Limb (tissue), 2 donors: ENCODE measurements around the gene MACROD1.
"Not testable (repeated sequence)": the region's sequence is repeated elsewhere in the genome, so short reads cannot be mapped to it uniquely, and the experiment has no call there.

Source experiments
- DNase-seq, 2 donors: peaks; one replicate each; pipeline ENCODE4 v3.0.0-alpha.2; 2016; ENCODE audit errors: extremely low spot score in 2 of 2

MACROD1 gene

GRCh38 chr11:64058494-64058893 lies 107.4 kb downstream of the MACROD1 start:
- DNase-seq: no peak

DNA sequence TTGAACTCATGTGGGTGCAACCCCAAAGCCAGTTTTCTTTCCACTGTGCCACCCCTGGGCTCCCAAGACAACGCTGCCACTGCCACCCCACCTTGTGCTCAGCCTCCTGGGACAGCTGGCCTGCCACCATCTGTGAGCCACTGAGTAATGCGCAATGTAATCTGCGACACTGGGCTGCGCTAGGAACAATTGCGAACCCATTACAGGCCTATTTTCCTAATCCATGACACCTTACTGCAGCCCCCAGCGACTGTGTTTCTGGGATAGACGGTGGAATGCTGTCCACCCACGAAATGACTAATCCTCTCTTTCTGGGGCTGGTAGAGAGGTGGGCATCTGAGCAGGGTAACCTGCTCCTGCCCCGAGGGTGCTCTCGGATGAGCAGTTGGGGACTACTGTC lies 108.0 kb downstream of the MACROD1 start:
- DNase-seq: no peak

DNA sequence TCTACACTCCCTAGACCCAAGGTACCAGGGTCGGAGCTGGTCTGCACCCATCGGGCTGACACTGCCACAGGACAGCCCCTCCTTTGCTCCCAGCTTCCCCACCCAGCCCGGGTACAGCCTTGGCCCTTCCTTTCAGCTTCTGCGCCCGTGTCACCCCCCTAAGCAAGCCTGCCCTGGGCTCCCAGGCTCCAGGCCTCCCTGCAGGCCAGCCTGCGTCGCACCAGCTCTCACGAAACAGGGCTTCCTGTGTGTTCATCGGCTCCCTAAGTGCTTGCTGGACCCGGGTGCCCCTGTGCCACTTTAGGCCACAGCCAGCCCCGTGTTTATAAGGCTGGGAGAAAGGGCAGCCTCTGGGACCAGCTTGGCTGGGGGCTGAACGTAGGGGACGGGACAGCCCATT lies 109.1 kb downstream of the MACROD1 start:
- DNase-seq: no peak

DNA sequence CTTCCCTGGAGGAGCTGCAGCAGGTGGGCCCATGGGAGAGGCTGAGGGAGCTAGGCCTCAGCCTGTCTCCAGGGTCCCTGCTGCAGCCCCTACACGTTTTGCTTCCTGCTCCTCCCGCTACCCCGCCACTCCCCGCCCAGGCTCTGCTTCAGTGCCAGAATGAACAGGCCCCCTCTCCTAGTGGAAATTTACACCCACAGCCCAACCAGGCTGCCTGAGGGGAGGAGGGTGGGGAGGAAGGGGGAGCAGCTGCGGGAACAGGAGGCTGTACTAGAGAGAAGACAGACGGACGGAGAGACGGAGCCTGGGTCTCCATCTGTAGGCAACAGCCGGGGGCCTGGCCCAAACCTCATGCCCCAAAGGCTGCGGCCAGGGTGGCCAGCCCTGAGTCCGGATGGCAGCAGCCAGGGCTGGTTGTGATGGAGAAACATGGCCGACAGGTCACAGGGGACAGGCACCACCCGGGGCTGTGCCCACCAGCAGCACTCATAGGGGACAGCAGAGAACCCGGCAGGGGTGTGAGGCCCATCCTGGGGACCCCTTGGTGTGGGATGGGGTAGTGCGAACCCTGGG lies 109.6 kb downstream of the MACROD1 start:
- peak; percentile 60 to 76 for DNase-seq

- DNase-seq: no peak
Measured at GRCh38 chr11:64055077-64055476, 110.8 kb downstream of the MACROD1 start.

DNA sequence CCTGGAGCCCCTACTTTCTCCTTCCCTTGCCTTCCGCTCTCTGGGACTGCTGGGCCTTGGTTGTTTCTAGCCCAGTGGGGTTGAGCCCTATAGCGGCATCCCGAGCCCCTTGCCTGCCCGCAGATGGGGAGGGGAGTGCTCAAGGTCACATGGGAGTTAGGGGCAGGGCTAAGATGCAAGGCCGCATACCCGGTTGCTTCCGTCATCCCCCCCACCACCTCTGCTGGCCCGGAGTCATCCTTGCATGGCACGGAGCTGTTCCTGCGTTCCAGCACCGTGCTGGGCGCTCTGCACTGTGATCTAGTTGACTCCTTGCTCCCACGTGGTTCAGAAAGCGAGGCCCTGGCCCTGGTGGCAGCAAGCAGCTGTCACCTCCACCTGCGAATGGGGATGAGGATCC lies 112.2 kb downstream of the MACROD1 start:
- no peak for DNase-seq

DNA sequence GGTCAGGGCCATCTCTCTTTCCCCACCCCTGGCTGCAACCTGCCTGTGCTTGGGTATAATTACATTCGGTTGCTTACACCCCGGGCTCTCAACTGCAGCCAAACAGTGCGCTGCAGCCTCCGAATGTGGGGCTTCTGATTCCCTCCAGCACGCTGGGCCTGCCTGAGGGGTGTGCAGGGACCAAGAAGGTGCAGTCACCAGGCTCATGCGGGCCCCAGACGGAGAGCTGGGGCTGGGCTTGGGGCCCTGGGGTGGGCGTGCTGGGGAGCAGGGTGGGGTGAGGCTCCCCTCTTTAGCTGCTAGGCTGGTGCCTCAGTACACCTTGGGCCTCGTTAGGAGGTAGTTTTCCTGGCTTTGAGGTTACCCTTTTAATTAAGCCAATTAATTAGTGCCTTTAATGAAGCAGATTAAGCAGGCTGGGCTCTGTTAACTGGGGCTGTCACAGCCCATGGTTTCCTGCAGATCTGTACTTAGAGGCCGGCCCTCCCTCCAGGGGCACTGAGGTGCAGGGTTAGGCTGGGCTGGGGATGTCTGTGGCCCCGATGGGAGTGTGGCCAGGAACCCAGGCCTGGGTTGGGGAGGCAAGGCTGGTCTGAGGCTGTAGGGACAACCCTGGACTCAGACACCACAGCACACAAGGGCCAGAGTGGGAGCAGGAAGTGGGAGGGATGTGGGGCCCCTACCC lies 112.8 kb downstream of the MACROD1 start:
- DNase-seq: no peak

DNA sequence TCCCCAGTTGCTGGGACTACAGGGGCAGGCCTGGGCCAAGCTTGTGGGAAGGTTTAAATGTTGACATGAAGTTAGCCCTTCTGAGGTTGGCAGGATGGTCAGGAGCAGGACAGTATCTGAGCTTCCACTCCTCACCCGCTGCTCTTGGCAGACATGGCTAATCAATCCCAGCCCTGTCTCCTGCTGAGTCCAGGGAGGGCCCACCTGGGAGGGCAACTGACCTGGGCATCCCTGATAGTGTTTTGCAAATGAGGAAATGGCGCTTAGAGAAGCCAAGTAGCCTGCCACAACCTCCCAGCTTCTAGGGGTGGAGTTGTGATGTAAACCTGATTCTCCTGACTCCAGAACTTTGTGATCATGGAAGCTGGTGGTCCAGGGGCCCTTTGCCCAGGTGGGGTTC lies 113.5 kb downstream of the MACROD1 start:
- DNase-seq: no peak

DNA sequence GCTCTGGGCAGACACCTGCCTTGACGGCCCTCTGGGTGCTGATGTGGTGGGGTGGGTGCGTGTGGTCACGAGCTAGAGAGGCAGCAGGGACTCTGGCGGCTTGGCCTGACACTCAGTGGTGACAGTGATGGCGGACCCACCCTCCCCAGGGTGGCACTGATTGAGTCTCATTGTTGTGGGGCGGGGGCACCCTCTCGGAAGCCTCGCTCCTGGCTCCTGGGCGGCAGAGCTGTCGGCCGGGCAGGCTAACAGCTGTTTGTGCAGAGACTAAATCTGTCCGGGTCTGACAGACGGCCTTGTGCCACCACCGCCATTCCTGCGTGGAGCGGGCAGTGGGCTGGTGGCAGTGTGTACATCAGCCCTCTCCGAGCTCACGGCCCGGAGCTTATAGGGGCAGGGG lies 114.6 kb downstream of the MACROD1 start:
- DNase-seq: no peak

DNA sequence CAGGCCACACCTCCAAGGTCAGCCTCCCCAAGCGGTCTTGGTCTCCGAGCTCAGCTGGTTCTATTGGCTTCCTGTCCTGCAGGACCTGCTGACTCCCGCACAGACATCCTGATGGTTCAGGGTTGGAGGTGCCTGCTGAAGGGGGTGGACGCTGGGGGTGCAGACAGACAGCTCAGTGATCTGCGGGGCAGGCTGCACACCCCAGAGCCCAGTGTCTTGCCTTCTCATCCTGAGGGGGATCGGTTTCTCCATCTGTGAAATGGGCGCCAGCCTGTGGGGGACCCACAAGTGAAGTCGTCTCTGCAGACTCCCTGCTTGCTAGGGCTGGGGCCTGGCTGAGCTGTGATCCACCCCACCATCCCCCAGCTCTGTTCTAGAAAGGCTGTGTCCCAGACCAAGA lies 116.4 kb downstream of the MACROD1 start:
- no peak for DNase-seq

GRCh38 chr11:64048042-64048854 lies 117.7 kb downstream of the MACROD1 start:
- peak; percentile 35 to 70 for DNase-seq

GRCh38 chr11:64047373-64047772 lies 118.5 kb downstream of the MACROD1 start:
- DNase-seq: not testable (repeated sequence)

DNA sequence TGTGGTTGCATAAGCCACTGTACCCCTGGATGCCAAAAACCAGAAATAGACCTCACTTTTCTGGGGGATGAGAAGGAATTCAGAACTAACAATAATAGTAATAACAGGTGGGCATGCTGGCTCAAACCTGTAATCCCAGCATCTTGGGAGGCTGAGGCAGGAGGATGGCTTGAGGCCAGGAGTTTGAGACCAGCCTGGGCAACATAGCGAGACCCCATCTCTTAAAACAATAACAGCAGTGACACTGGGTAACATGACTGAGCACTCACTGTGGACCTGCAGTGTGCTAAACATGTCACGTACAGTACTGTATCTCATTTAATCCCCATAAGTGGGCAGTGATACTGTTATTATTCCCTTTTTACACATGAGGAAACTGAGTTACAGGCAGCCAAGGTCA lies 120.2 kb downstream of the MACROD1 start:
- no peak for DNase-seq

DNA sequence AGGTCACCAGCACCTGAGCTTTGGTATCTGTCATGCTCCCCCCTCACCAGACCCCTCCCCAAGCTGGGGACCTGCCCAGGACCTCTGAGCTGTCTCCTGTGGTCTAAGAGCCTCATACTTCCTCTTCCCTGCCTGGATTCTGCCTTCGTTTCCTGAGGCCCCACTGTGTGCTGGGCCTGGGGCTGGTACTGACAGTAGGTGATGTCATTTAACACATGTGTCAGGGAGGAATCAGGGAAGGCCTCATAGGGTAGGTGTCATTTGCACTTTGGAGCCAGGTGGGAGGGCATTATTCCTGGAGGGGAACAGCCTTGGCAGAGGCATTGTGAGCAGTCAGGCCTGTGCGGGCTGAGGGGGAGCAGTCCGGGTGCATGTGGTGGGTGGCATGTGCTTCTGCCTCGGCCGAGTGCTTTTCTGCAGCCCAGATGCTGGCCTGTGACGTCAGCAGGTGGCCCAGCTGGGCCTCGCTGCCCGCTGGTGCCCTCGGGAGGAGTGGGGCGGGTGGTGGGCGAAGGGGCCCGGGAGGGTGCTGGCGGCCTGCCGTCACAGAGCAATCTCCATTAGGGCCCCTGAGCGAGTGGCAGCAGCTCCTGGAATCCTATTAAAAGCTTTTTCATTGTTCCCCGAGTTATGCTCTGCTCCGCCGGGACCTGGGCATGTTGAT lies 121.1 kb downstream of the MACROD1 start:
- peak in 1 of 2 donors; percentile 67 for DNase-seq

DNA sequence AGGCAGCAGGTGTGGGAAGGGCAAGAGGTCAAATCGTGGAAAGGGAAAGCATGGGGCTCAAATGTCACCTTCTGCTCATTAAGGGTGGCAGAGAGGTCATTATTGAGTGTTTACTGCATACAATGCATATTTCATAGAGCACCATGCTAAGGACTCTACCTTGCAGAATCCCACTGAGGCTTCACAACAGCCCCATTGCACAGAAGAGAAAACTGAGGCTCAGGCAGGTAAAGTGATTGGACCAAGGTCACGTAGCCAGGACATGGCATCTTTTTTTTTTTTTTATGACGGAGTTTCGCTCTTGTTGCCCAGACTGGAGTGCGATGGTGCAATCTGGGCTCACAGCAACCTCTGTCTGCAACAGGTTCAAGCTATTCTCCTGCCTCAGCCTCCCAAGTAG lies 122.4 kb downstream of the MACROD1 start:
- no peak for DNase-seq

DNA sequence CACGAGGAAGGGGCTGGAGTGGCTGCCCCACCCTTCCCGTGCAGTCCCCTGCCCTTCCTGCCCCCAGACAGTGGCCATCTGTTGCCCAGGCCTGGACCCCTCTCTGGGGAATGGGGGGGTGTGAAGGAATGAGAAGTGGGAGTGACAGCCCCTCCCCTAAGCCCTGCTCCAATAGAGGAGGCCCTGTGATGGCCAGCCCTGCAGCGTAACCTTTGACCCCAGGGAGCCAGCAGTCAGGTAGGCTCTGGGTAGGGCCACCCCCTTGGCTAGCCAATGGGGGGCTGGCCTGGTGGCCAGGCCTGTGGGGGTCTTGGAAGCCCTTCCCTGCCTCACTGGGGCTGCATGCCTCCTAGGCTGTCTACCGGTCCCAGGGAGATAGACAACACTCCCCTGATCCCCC lies 123.6 kb downstream of the MACROD1 start:
- no peak for DNase-seq

GRCh38 chr11:64041846-64042245 lies 124.1 kb downstream of the MACROD1 start:
- no peak for DNase-seq

- no peak for DNase-seq
Measured at GRCh38 chr11:64040684-64041322, 125.1 kb downstream of the MACROD1 start.

DNA sequence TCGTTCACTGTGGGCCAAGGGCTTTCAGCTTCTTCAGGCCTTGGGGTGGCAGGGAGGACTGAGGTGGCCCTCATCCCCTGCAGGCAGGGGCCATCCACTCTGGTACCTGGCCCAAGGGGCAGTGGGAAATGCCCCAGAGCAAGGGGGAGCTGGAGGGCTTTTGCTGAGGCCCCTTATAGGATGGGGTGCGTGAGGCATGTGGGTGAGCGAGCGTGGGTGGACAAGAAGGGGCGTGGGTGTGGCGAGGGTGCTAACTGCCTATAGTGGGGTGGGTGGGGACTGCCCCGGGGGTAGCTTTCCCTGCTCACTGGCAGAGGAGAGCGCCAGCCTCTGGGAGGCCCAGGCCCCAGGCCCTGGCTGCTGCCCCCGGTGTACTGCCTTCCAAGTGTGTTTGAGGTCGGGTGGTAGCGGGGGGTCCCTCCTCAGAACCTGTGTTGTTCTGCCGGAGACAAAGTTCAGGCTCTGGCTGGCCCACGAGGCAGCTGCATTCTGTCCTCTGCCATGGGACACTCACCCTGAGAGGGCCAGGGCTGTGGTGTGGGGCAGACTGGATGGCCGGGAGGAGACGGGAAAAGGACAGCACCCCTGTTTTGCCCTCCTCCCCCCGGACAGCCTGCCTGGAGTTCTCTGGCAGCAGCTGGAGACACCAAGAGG lies 126.8 kb downstream of the MACROD1 start:
- no peak for DNase-seq

GRCh38 chr11:64038500-64038899 lies 127.4 kb downstream of the MACROD1 start:
- DNase-seq: no peak

- no peak for DNase-seq
Measured at GRCh38 chr11:64037027-64037634, 128.8 kb downstream of the MACROD1 start.
